Erythroblast (primary cell): ENCODE measurements around the gene HTR2A.

Source experiments
- GATA1 ChIP-seq: IDR thresholded peaks from 2 replicates; pipeline ENCODE4 v1.6.1; 2011; ENCODE audit warnings: low read depth, mild to moderate bottlenecking, control low read depth, low read length, moderate library complexity
- POLR2A ChIP-seq: IDR thresholded peaks from 2 replicates; pipeline ENCODE4 v1.6.1; 2011; ENCODE audit warnings: mild to moderate bottlenecking, low read length

DNA sequence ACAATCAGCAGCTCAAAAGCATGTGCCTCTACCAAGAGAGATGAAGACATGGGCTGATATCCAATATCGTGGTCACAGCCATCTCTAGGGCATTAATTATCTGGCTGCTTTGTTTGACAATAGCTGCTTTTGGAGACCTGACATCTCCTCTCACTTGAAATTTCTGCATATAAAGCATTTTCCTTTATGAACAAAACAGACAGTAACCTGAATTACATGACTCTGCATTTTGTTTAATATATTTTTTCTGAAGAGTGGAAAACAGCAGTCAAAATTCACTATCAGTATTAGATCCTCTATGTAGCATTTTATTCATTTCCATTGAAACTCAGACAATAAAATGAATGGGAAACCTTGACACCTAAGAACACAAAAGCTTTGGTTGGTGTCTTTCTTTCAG is 57.5 kb downstream of the HTR2A start:
- TF ChIP-seq POLR2A (no peak), GATA1 (no peak)
